ENCODE measurements around the gene CAPN11. TPM values are rescaled to one million over a fixed set of nuclear protein-coding genes. Genes with fewer than 3 reads are reported as not detected.

The CAPN11 gene
- total and polyA plus RNA-seq, 2 of the 4 experiments (the other 2 are of a cell fraction): not detected

- no CpG with 5 or more reads among the region's 16 CpGs for WGBS, 2 experiments (ENCODE audit: extremely low coverage in 2 of 2, insufficient read length in 1 of 2)
- DNase-seq: no peak
- Histone ChIP-seq H2AK9ac (replicated peaks; ENCODE audit: low read depth, low read length, poor library complexity) (no peak overlapping the region), H3K56ac (ENCODE audit: extremely low read depth, insufficient read depth, low read length) (no peak overlapping the region), H4K20me1 (ENCODE audit: insufficient read depth, low read length) (no peaks in the 10 kb centered on the region), H3K4me1 (ENCODE audit: control insufficient read depth, insufficient read depth, low read length) (no peaks in the 10 kb centered on the region), H3K4me3 (ENCODE audit: insufficient read depth, low read depth, low read length) (no peak overlapping the region), H2BK15ac (ENCODE audit: low read depth, low read length) (no peak overlapping the region), H3K18ac (ENCODE audit: low read depth, low read length) (no peak overlapping the region), H3K9me1 (ENCODE audit: insufficient read depth, low read length) (no peaks in the 10 kb centered on the region), H2AFZ (replicated peaks; ENCODE audit: low read length, poor library complexity) (no peak overlapping the region), H3K14ac (replicated peaks; ENCODE audit: low read depth, low read length) (no peak overlapping the region; the same call in 1 of the 2 replicates), H3K4me2 (ENCODE audit: low read depth, low read length) (no peak overlapping the region), H3K4ac (ENCODE audit: low read depth, low read length) (no peak overlapping the region), H3K27ac (ENCODE audit: insufficient read depth, low read length) (no peak overlapping the region), H3K23ac (ENCODE audit: low read depth, low read length) (no peak overlapping the region), H4K91ac (ENCODE audit: insufficient read depth, low read depth, low read length) (no peak overlapping the region), H2AK5ac (ENCODE audit: low read depth, low read length) (no peak overlapping the region), H3K36me3 (ENCODE audit: control insufficient read depth, insufficient read depth, low read length) (no peaks in the 10 kb centered on the region), H2BK20ac (ENCODE audit: low read depth, low read length) (no peak overlapping the region), H3K27me3 (ENCODE audit: control insufficient read depth, insufficient read depth, low read length) (peaks cover 49% of the 10 kb centered on the region), H3K79me1 (ENCODE audit: low read depth in 1 of 2, low read length in 2 of 2) (no peaks in the 10 kb centered on the region), H2BK120ac (ENCODE audit: low read depth, low read length) (no peak overlapping the region), H4K5ac (ENCODE audit: low read depth, low read length) (no peak overlapping the region), H3K9me3 (ENCODE audit: control insufficient read depth, insufficient read depth, low read length) (peaks cover 2% of the 10 kb centered on the region), H3K9ac (ENCODE audit: low read depth, low read length) (no peak overlapping the region), H4K8ac (ENCODE audit: low read depth in 2 of 2, low read length in 2 of 2) (no peak overlapping the region), H2BK5ac (ENCODE audit: low read depth, low read length, poor library complexity, severe bottlenecking) (no peak overlapping the region)
- dilution Hi-C loops (cut with HindIII; ENCODE audit: low sequenced_read_pairs, unreplicated experiment): no loop called here
- peak; percentile 59 for ATAC-seq (ENCODE audit: low read depth)
- in situ Hi-C loops (cut with MboI; ENCODE audit: low sequenced_read_pairs): loop anchor here (10.0 kb wide), 1 partner anchor 168 kb away; no protein-coding TSS in a partner anchor
- POLR2A ChIA-PET (ENCODE audit: unreplicated experiment): no interaction called here
- intact Hi-C loops (cut with micrococcal nuclease): no loop called here
- no TSS peak for BruUV-seq (replicated peaks)
- TF ChIP-seq CEBPB (IDR thresholded peaks at IDR 0.05; ENCODE audit: low read depth, low read length) (no peak), RCOR1 (IDR thresholded peaks at IDR 0.05; ENCODE audit: insufficient replicate concordance, low read length) (no peak), NFE2L2 (IDR thresholded peaks at IDR 0.05; ENCODE audit: low read depth, low read length) (no peak), CTCF (conservative IDR thresholded peaks at IDR 0.05; ENCODE audit: low read depth, low read length) (no peak), MAFK (IDR thresholded peaks at IDR 0.05; ENCODE audit: low read depth, low read length) (no peak), BHLHE40 (IDR thresholded peaks at IDR 0.05; ENCODE audit: low read depth, low read length) (no peak), FOS (IDR thresholded peaks at IDR 0.05; ENCODE audit: low read depth, low read length) (no peak), USF2 (IDR thresholded peaks at IDR 0.05; ENCODE audit: low read depth, low read length) (no peak), RFX5 (IDR thresholded peaks at IDR 0.05; ENCODE audit: low read depth, low read length) (no peak)
- CTCF ChIA-PET: no interaction called here
Observed at GRCh38 chr6:44166591-44167184, 8.1 kb downstream of the CAPN11 start.
